Central memory CD8-positive, alpha-beta T cell (primary cell): ENCODE data around the gene XG.
"Not testable (repeated sequence)": the region's sequence is repeated elsewhere in the genome, so short reads cannot be mapped to it uniquely, and the experiment has no call there.

ENCODE experiments used
- ATAC-seq: fragments of 150-1000 bp; cut with Tn5 transposase; replicated peaks from 2 replicates; pipeline ENCODE4 v1.10.0; 2022; ENCODE audit warnings: mild to moderate bottlenecking, moderate FRiP score, moderate number of reproducible peaks; ENCODE audit not compliant: poor library complexity, severe bottlenecking; ENCODE audit errors: extremely low read depth
- DNase-seq, 2 donors: peaks; one replicate each; pipeline ENCODE4 v3.0.0; 2021; ENCODE audit warnings: low spot score in 2 of 2
- H3K27ac Mint-ChIP-seq: one replicate; pipeline ENCODE4 v1.8.0; 2022; ENCODE audit warnings: low read depth, mild to moderate bottlenecking, moderate library complexity, mixed read lengths
- H3K27me3 Mint-ChIP-seq: one replicate; pipeline ENCODE4 v1.8.0; 2022; ENCODE audit warnings: mixed read lengths
- H3K36me3 Mint-ChIP-seq: one replicate; pipeline ENCODE4 v1.8.0; 2022; ENCODE audit warnings: mild to moderate bottlenecking, moderate library complexity, mixed read lengths; ENCODE audit not compliant: insufficient read depth
- H3K4me1 Mint-ChIP-seq: one replicate; pipeline ENCODE4 v1.8.0; 2022; ENCODE audit warnings: mixed read lengths
- H3K4me3 Mint-ChIP-seq: one replicate; pipeline ENCODE4 v1.8.0; 2022; ENCODE audit warnings: mild to moderate bottlenecking, moderate library complexity, mixed read lengths
- H3K9me3 Mint-ChIP-seq: one replicate; pipeline ENCODE4 v1.8.0; 2022; ENCODE audit warnings: mixed read lengths

The XG gene

GRCh38 chrX:2751874-2752300 is at the start of gene XG:
XG (plus strand) TSS chrX:2752040; CDS start chrX:2752275, 235 bp downstream.
- not testable (repeated sequence) for H3K9me3 Mint-ChIP-seq, H3K36me3 Mint-ChIP-seq, H3K4me1 Mint-ChIP-seq, H3K4me3 Mint-ChIP-seq, H3K27me3 Mint-ChIP-seq, ATAC-seq, H3K27ac Mint-ChIP-seq, DNase-seq

GRCh38 chrX:2703991-2704369 is 47.9 kb upstream of the XG start:
- H3K36me3 Mint-ChIP-seq, result peaks cover 57% of the 10 kb centered on the region
- peak overlapping the region; percentile 97 for H3K4me3 Mint-ChIP-seq
- H3K9me3 Mint-ChIP-seq, result no peaks in the 10 kb centered on the region
- no peak for ATAC-seq
- peak overlapping the region; percentile 90 for H3K27ac Mint-ChIP-seq
- no peaks in the 10 kb centered on the region for H3K27me3 Mint-ChIP-seq
- H3K4me1 Mint-ChIP-seq, result peaks cover 84% of the 10 kb centered on the region
- DNase-seq, result no peak

GRCh38 chrX:2705046-2705832 is 46.6 kb upstream of the XG start:
- Mint-ChIP-seq H3K27me3 (no peaks in the 10 kb centered on the region), H3K36me3 (peaks cover 52% of the 10 kb centered on the region), H3K9me3 (no peaks in the 10 kb centered on the region)

GRCh38 chrX:2707334-2707760 is 44.5 kb upstream of the XG start:
- peaks cover 47% of the 10 kb centered on the region for H3K36me3 Mint-ChIP-seq
- DNase-seq, result peak in 1 of 2 donors; percentile 56
- H3K27me3 Mint-ChIP-seq, result no peaks in the 10 kb centered on the region
- H3K4me1 Mint-ChIP-seq, result peaks cover 68% of the 10 kb centered on the region
- ATAC-seq, result peak; percentile 61
- peak overlapping the region; percentile 77 for H3K4me3 Mint-ChIP-seq
- H3K9me3 Mint-ChIP-seq, result no peaks in the 10 kb centered on the region
- peak overlapping the region; percentile 91 for H3K27ac Mint-ChIP-seq

More at GRCh38 chrX:2705046-2705832, 46.6 kb upstream of the XG start:
- ATAC-seq (no peak), DNase-seq (no peak)
- Mint-ChIP-seq H3K4me1 (peaks cover 84% of the 10 kb centered on the region), H3K27ac (peak overlapping the region; percentile 90), H3K4me3 (peak overlapping the region; percentile 97)

GRCh38 chrX:2708021-2708420 is 43.8 kb upstream of the XG start:
- DNase-seq (no peak), ATAC-seq (peak; percentile 9)
- H3K4me3 Mint-ChIP-seq, result peak overlapping the region; percentile 77
- H3K27ac Mint-ChIP-seq, result peak overlapping the region; percentile 91
- no peaks in the 10 kb centered on the region for H3K27me3 Mint-ChIP-seq
- H3K36me3 Mint-ChIP-seq, result peaks cover 47% of the 10 kb centered on the region
- no peaks in the 10 kb centered on the region for H3K9me3 Mint-ChIP-seq
- H3K4me1 Mint-ChIP-seq, result peaks cover 65% of the 10 kb centered on the region

GRCh38 chrX:2708592-2709188 is 43.1 kb upstream of the XG start:
- no peak for DNase-seq
- H3K27me3 Mint-ChIP-seq, result no peaks in the 10 kb centered on the region
- H3K9me3 Mint-ChIP-seq, result no peaks in the 10 kb centered on the region
- H3K27ac Mint-ChIP-seq, result peak overlapping the region; percentile 91
- ATAC-seq, result no peak
- H3K36me3 Mint-ChIP-seq, result peaks cover 43% of the 10 kb centered on the region
- peaks cover 58% of the 10 kb centered on the region for H3K4me1 Mint-ChIP-seq
- H3K4me3 Mint-ChIP-seq, result peak overlapping the region; percentile 77

GRCh38 chrX:2709556-2709955 is 42.3 kb upstream of the XG start:
- H3K36me3 Mint-ChIP-seq, result peaks cover 42% of the 10 kb centered on the region
- no peaks in the 10 kb centered on the region for H3K9me3 Mint-ChIP-seq
- H3K27ac Mint-ChIP-seq, result peak overlapping the region; percentile 92
- H3K4me3 Mint-ChIP-seq, result peak overlapping the region; percentile 77
- DNase-seq (no peak), ATAC-seq (no peak)
- H3K4me1 Mint-ChIP-seq, result peaks cover 54% of the 10 kb centered on the region
- H3K27me3 Mint-ChIP-seq, result no peaks in the 10 kb centered on the region

- no peak for DNase-seq
- H3K27ac Mint-ChIP-seq, result peak overlapping the region; percentile 92
- H3K4me1 Mint-ChIP-seq, result peaks cover 54% of the 10 kb centered on the region
- H3K4me3 Mint-ChIP-seq, result peak overlapping the region; percentile 77
- peak; percentile 34 for ATAC-seq
- H3K36me3 Mint-ChIP-seq, result peaks cover 40% of the 10 kb centered on the region
- H3K9me3 Mint-ChIP-seq, result no peaks in the 10 kb centered on the region
- no peaks in the 10 kb centered on the region for H3K27me3 Mint-ChIP-seq
These were observed 41.6 kb upstream of the XG start for GRCh38 chrX:2710041-2710840.

- H3K27ac Mint-ChIP-seq, result no peak overlapping the region
- ATAC-seq (no peak), DNase-seq (no peak)
- peaks cover 40% of the 10 kb centered on the region for H3K36me3 Mint-ChIP-seq
- H3K4me3 Mint-ChIP-seq, result no peak overlapping the region
- no peaks in the 10 kb centered on the region for H3K9me3 Mint-ChIP-seq
- H3K27me3 Mint-ChIP-seq, result no peaks in the 10 kb centered on the region
- H3K4me1 Mint-ChIP-seq, result peaks cover 58% of the 10 kb centered on the region
These were observed 40.4 kb upstream of the XG start for GRCh38 chrX:2711441-2711840.

- DNase-seq (no peak), ATAC-seq (no peak)
- no peaks in the 10 kb centered on the region for H3K9me3 Mint-ChIP-seq
- no peak overlapping the region for H3K4me3 Mint-ChIP-seq
- peaks cover 51% of the 10 kb centered on the region for H3K4me1 Mint-ChIP-seq
- no peak overlapping the region for H3K27ac Mint-ChIP-seq
- H3K36me3 Mint-ChIP-seq, result peaks cover 37% of the 10 kb centered on the region
- H3K27me3 Mint-ChIP-seq, result no peaks in the 10 kb centered on the region
These were observed 39.4 kb upstream of the XG start for GRCh38 chrX:2712428-2712827.

GRCh38 chrX:2712890-2713840 is 38.7 kb upstream of the XG start:
- H3K4me3 Mint-ChIP-seq, result no peak overlapping the region
- no peak overlapping the region for H3K27ac Mint-ChIP-seq
- no peak for DNase-seq
- no peaks in the 10 kb centered on the region for H3K9me3 Mint-ChIP-seq
- H3K4me1 Mint-ChIP-seq, result peaks cover 44% of the 10 kb centered on the region
- H3K27me3 Mint-ChIP-seq, result no peaks in the 10 kb centered on the region
- ATAC-seq, result no peak
- H3K36me3 Mint-ChIP-seq, result peaks cover 41% of the 10 kb centered on the region

- DNase-seq, result no peak
- H3K36me3 Mint-ChIP-seq, result peaks cover 53% of the 10 kb centered on the region
- peak overlapping the region; percentile 32 for H3K27ac Mint-ChIP-seq
- peaks cover 30% of the 10 kb centered on the region for H3K4me1 Mint-ChIP-seq
- ATAC-seq, result no peak
- H3K4me3 Mint-ChIP-seq, result no peak overlapping the region
- H3K9me3 Mint-ChIP-seq, result no peaks in the 10 kb centered on the region
- H3K27me3 Mint-ChIP-seq, result no peaks in the 10 kb centered on the region
These were observed 37.3 kb upstream of the XG start for GRCh38 chrX:2714551-2714950.
